ENCODE results near the gene SEMA5B.

The SEMA5B gene

GRCh38 chr3:122989856-122990575 lies 37.5 kb downstream of the SEMA5B start:
- Histone ChIP-seq H3K9ac (ENCODE audit: low read length) (no peak overlapping the region), H3K36me3 (ENCODE audit: control insufficient read depth, low read depth, low read length) (no peaks in the 10 kb centered on the region), H3K27ac (ENCODE audit: low read length) (no peak overlapping the region), H3K4me1 (ENCODE audit: control insufficient read depth, low read depth, low read length) (peaks cover 57% of the 10 kb centered on the region), H3K27me3 (ENCODE audit: control insufficient read depth, insufficient read depth, low read length) (no peaks in the 10 kb centered on the region), H3K4me3 (ENCODE audit: low read length) (no peak overlapping the region), H3K9me3 (ENCODE audit: control insufficient read depth, low read depth, low read length) (no peaks in the 10 kb centered on the region)

- Histone ChIP-seq H3K9ac (ENCODE audit: low read length) (no peak overlapping the region), H3K4me3 (ENCODE audit: low read length) (no peak overlapping the region), H3K4me1 (ENCODE audit: control insufficient read depth, low read depth, low read length) (peaks cover 64% of the 10 kb centered on the region), H3K36me3 (ENCODE audit: control insufficient read depth, low read depth, low read length) (no peaks in the 10 kb centered on the region), H3K9me3 (ENCODE audit: control insufficient read depth, low read depth, low read length) (no peaks in the 10 kb centered on the region), H3K27me3 (ENCODE audit: control insufficient read depth, insufficient read depth, low read length) (no peaks in the 10 kb centered on the region), H3K27ac (ENCODE audit: low read length) (no peak overlapping the region)
These were observed 39.1 kb downstream of the SEMA5B start for GRCh38 chr3:122988508-122988907.

- Histone ChIP-seq H3K4me3 (ENCODE audit: low read length) (peak overlapping the region; percentile 4), H3K27me3 (ENCODE audit: control insufficient read depth, insufficient read depth, low read length) (no peaks in the 10 kb centered on the region), H3K9ac (ENCODE audit: low read length) (no peak overlapping the region)
These were observed 39.7 kb downstream of the SEMA5B start for GRCh38 chr3:122987736-122988319.

GRCh38 chr3:122987231-122987630 lies 40.3 kb downstream of the SEMA5B start:
- H3K4me3 ChIP-seq (ENCODE audit: low read length) = peak overlapping the region; percentile 17
- H3K27ac ChIP-seq (ENCODE audit: low read length) = peak overlapping the region; percentile 31
- no peaks in the 10 kb centered on the region for H3K27me3 ChIP-seq (ENCODE audit: control insufficient read depth, insufficient read depth, low read length)
- H3K9me3 ChIP-seq (ENCODE audit: control insufficient read depth, low read depth, low read length) = no peaks in the 10 kb centered on the region
- H3K4me1 ChIP-seq (ENCODE audit: control insufficient read depth, low read depth, low read length) = peaks cover 62% of the 10 kb centered on the region
- H3K9ac ChIP-seq (ENCODE audit: low read length) = no peak overlapping the region
- H3K36me3 ChIP-seq (ENCODE audit: control insufficient read depth, low read depth, low read length) = no peaks in the 10 kb centered on the region

More at GRCh38 chr3:122987736-122988319, 39.7 kb downstream of the SEMA5B start:
- H3K4me1 ChIP-seq (ENCODE audit: control insufficient read depth, low read depth, low read length) = peaks cover 60% of the 10 kb centered on the region
- no peaks in the 10 kb centered on the region for H3K9me3 ChIP-seq (ENCODE audit: control insufficient read depth, low read depth, low read length)
- H3K27ac ChIP-seq (ENCODE audit: low read length) = no peak overlapping the region
- H3K36me3 ChIP-seq (ENCODE audit: control insufficient read depth, low read depth, low read length) = no peaks in the 10 kb centered on the region

- Histone ChIP-seq H3K27me3 (ENCODE audit: control insufficient read depth, insufficient read depth, low read length) (no peaks in the 10 kb centered on the region), H3K9ac (ENCODE audit: low read length) (no peak overlapping the region), H3K4me3 (ENCODE audit: low read length) (peak overlapping the region; percentile 17), H3K27ac (ENCODE audit: low read length) (peak overlapping the region; percentile 31), H3K4me1 (ENCODE audit: control insufficient read depth, low read depth, low read length) (peaks cover 65% of the 10 kb centered on the region), H3K9me3 (ENCODE audit: control insufficient read depth, low read depth, low read length) (no peaks in the 10 kb centered on the region), H3K36me3 (ENCODE audit: control insufficient read depth, low read depth, low read length) (no peaks in the 10 kb centered on the region)
These were observed 40.8 kb downstream of the SEMA5B start for GRCh38 chr3:122986693-122987179.

GRCh38 chr3:122985539-122985938 lies 42.0 kb downstream of the SEMA5B start:
- Histone ChIP-seq H3K4me3 (ENCODE audit: low read length) (no peak overlapping the region), H3K36me3 (ENCODE audit: control insufficient read depth, low read depth, low read length) (no peaks in the 10 kb centered on the region), H3K27me3 (ENCODE audit: control insufficient read depth, insufficient read depth, low read length) (no peaks in the 10 kb centered on the region), H3K9me3 (ENCODE audit: control insufficient read depth, low read depth, low read length) (no peaks in the 10 kb centered on the region), H3K27ac (ENCODE audit: low read length) (no peak overlapping the region), H3K9ac (ENCODE audit: low read length) (no peak overlapping the region), H3K4me1 (ENCODE audit: control insufficient read depth, low read depth, low read length) (peaks cover 65% of the 10 kb centered on the region)

GRCh38 chr3:122984650-122985049 lies 42.9 kb downstream of the SEMA5B start:
- Histone ChIP-seq H3K27me3 (ENCODE audit: control insufficient read depth, insufficient read depth, low read length) (no peaks in the 10 kb centered on the region), H3K9ac (ENCODE audit: low read length) (no peak overlapping the region), H3K4me3 (ENCODE audit: low read length) (no peak overlapping the region), H3K36me3 (ENCODE audit: control insufficient read depth, low read depth, low read length) (no peaks in the 10 kb centered on the region), H3K9me3 (ENCODE audit: control insufficient read depth, low read depth, low read length) (no peaks in the 10 kb centered on the region), H3K27ac (ENCODE audit: low read length) (no peak overlapping the region), H3K4me1 (ENCODE audit: control insufficient read depth, low read depth, low read length) (peaks cover 65% of the 10 kb centered on the region)

- H3K4me1 ChIP-seq (ENCODE audit: control insufficient read depth, low read depth, low read length) = peaks cover 67% of the 10 kb centered on the region
- H3K36me3 ChIP-seq (ENCODE audit: control insufficient read depth, low read depth, low read length) = no peaks in the 10 kb centered on the region
- H3K27ac ChIP-seq (ENCODE audit: low read length) = no peak overlapping the region
- no peaks in the 10 kb centered on the region for H3K9me3 ChIP-seq (ENCODE audit: control insufficient read depth, low read depth, low read length)
- H3K27me3 ChIP-seq (ENCODE audit: control insufficient read depth, insufficient read depth, low read length) = no peaks in the 10 kb centered on the region
- H3K4me3 ChIP-seq (ENCODE audit: low read length) = no peak overlapping the region
- H3K9ac ChIP-seq (ENCODE audit: low read length) = no peak overlapping the region
These were observed 43.6 kb downstream of the SEMA5B start for GRCh38 chr3:122984007-122984406.

- H3K4me3 ChIP-seq (ENCODE audit: low read length) = no peak overlapping the region
- no peaks in the 10 kb centered on the region for H3K27me3 ChIP-seq (ENCODE audit: control insufficient read depth, insufficient read depth, low read length)
- H3K27ac ChIP-seq (ENCODE audit: low read length) = no peak overlapping the region
- H3K9ac ChIP-seq (ENCODE audit: low read length) = no peak overlapping the region
- H3K36me3 ChIP-seq (ENCODE audit: control insufficient read depth, low read depth, low read length) = no peaks in the 10 kb centered on the region
- no peaks in the 10 kb centered on the region for H3K9me3 ChIP-seq (ENCODE audit: control insufficient read depth, low read depth, low read length)
- peaks cover 66% of the 10 kb centered on the region for H3K4me1 ChIP-seq (ENCODE audit: control insufficient read depth, low read depth, low read length)
These were observed 45.1 kb downstream of the SEMA5B start for GRCh38 chr3:122982216-122983185.

GRCh38 chr3:122979211-122979610 lies 48.4 kb downstream of the SEMA5B start:
- Histone ChIP-seq H3K9me3 (ENCODE audit: control insufficient read depth, low read depth, low read length) (no peaks in the 10 kb centered on the region), H3K27ac (ENCODE audit: low read length) (no peak overlapping the region), H3K4me3 (ENCODE audit: low read length) (no peak overlapping the region), H3K36me3 (ENCODE audit: control insufficient read depth, low read depth, low read length) (no peaks in the 10 kb centered on the region), H3K9ac (ENCODE audit: low read length) (no peak overlapping the region), H3K27me3 (ENCODE audit: control insufficient read depth, insufficient read depth, low read length) (no peaks in the 10 kb centered on the region), H3K4me1 (ENCODE audit: control insufficient read depth, low read depth, low read length) (peaks cover 55% of the 10 kb centered on the region)

GRCh38 chr3:122978569-122978968 lies 49.0 kb downstream of the SEMA5B start:
- H3K27ac ChIP-seq (ENCODE audit: low read length) = no peak overlapping the region
- H3K36me3 ChIP-seq (ENCODE audit: control insufficient read depth, low read depth, low read length) = no peaks in the 10 kb centered on the region
- H3K9ac ChIP-seq (ENCODE audit: low read length) = no peak overlapping the region
- H3K9me3 ChIP-seq (ENCODE audit: control insufficient read depth, low read depth, low read length) = no peaks in the 10 kb centered on the region
- H3K4me3 ChIP-seq (ENCODE audit: low read length) = no peak overlapping the region
- H3K27me3 ChIP-seq (ENCODE audit: control insufficient read depth, insufficient read depth, low read length) = no peaks in the 10 kb centered on the region
- peaks cover 56% of the 10 kb centered on the region for H3K4me1 ChIP-seq (ENCODE audit: control insufficient read depth, low read depth, low read length)
